Hepatocyte (in vitro differentiated cells): ENCODE data around the gene VASH2. TPM values are rescaled to one million over a fixed set of nuclear protein-coding genes. Genes with fewer than 3 reads are reported as not detected.
A peak's percentile ranks its signal among the peaks of the same experiment; 100 is the strongest.

Source experiments
- DNase-seq: peaks from one replicate; pipeline ENCODE4 v3.0.0-alpha.2; 2016; ENCODE audit warnings: low spot score
- H2AFZ ChIP-seq: fragments of 200-600 bp; sonication (generic); 2 replicates; pipeline ENCODE4 v1.6.0; 2016; ENCODE audit warnings: antibody characterized with exemption, mild to moderate bottlenecking
- H3K27ac ChIP-seq: fragments of 200-600 bp; sonication (generic); 2 replicates; pipeline ENCODE4 v1.5.1; 2016; ENCODE audit warnings: mild to moderate bottlenecking
- H3K27me3 ChIP-seq: fragments of 200-600 bp; sonication (generic); 2 replicates; pipeline ENCODE4 v1.6.1; 2016
- H3K36me3 ChIP-seq: fragments of 200-600 bp; sonication (generic); replicated peaks from 2 replicates; pipeline ENCODE4 v1.5.1; 2016; ENCODE audit warnings: low read depth; ENCODE audit not compliant: insufficient read depth
- H3K4me1 ChIP-seq: fragments of 200-600 bp; sonication (generic); 2 replicates; pipeline ENCODE4 v1.5.1; 2016; ENCODE audit warnings: mild to moderate bottlenecking, moderate library complexity; ENCODE audit not compliant: insufficient read depth
- H3K4me2 ChIP-seq: fragments of 200-600 bp; sonication (generic); 2 replicates; pipeline ENCODE4 v1.6.0; 2016
- H3K4me3 ChIP-seq: fragments of 200-600 bp; sonication (generic); 2 replicates; pipeline ENCODE4 v1.5.1; 2016; ENCODE audit warnings: mild to moderate bottlenecking
- H3K79me2 ChIP-seq: fragments of 200-600 bp; sonication (generic); 2 replicates; pipeline ENCODE4 v1.6.0; 2017; ENCODE audit warnings: mild to moderate bottlenecking
- H3K9me2 ChIP-seq: fragments of 200-600 bp; sonication (generic); replicated peaks from 2 replicates; pipeline ENCODE4 v1.6.0; 2017; ENCODE audit warnings: mild to moderate bottlenecking; ENCODE audit not compliant: insufficient read depth
- H3K9me3 ChIP-seq: fragments of 200-600 bp; sonication (generic); 2 replicates; pipeline ENCODE4 v1.5.1; 2016; ENCODE audit warnings: low read depth, mild to moderate bottlenecking
- H4K20me1 ChIP-seq: fragments of 200-600 bp; sonication (generic); 2 replicates; pipeline ENCODE4 v1.6.0; 2016; ENCODE audit warnings: mild to moderate bottlenecking; ENCODE audit not compliant: insufficient read depth, poor library complexity, severe bottlenecking
- CTCF ChIP-seq: fragments of 200-600 bp; sonication (generic); IDR thresholded peaks from 2 replicates; pipeline ENCODE4 v1.5.1; 2016; ENCODE audit warnings: antibody characterized with exemption, mild to moderate bottlenecking; ENCODE audit not compliant: poor library complexity
- EZH2 ChIP-seq: fragments of 200-600 bp; sonication (generic); IDR thresholded peaks from 2 replicates; pipeline ENCODE4 v1.6.1; 2016; ENCODE audit warnings: antibody characterized with exemption, mild to moderate bottlenecking, borderline replicate concordance
- EZH2phosphoT487 ChIP-seq: fragments of 200-600 bp; sonication (generic); IDR thresholded peaks from one replicate; pipeline ENCODE4 v1.6.1; 2018; ENCODE audit warnings: antibody characterized with exemption, mild to moderate bottlenecking, low read depth, moderate library complexity; ENCODE audit not compliant: unreplicated experiment, severe bottlenecking
- WGBS: methylation state at CpG from one replicate; pipeline ENCODE4 v1.1.6; 2016; ENCODE audit warnings: low lambda C conversion rate; ENCODE audit errors: missing lambda C conversion rate; 5-methylcytosine and 5-hydroxymethylcytosine counted together
- polyA plus RNA-seq: library from polyadenylated mRNA; unstranded; fragments of >200 nt; fragmentation: Nextera tagmentation; extraction: Ambion mirVana; gene quantifications from 2 replicates; pipeline ENCODE4 v1.2.1, GENCODE V29; 2016
- total RNA-seq: library from RNA; depleted of rRNA; stranded (reverse); fragments of >200 nt; gene quantifications from 2 replicates; pipeline ENCODE4 v1.2.3, GENCODE V29; 2014

Gene VASH2
- total and polyA plus RNA-seq, 2 experiments from 2014 or later, result 3.0 to 3.6 TPM

- 97% methylated on average over 2 of the region's 2 CpGs for WGBS
- TF ChIP-seq CTCF (no peak), EZH2 (no peak), EZH2phosphoT487 (no peak)
- H4K20me1 ChIP-seq, result no peaks in the 10 kb centered on the region
- H3K4me3 ChIP-seq, result no peak overlapping the region
- DNase-seq, result no peak
- no peak overlapping the region for H3K27ac ChIP-seq
- no peaks in the 10 kb centered on the region for H3K27me3 ChIP-seq
- H3K9me3 ChIP-seq, result no peaks in the 10 kb centered on the region
- no peak overlapping the region for H3K4me2 ChIP-seq
- no peaks in the 10 kb centered on the region for H3K9me2 ChIP-seq
- peaks cover 3% of the 10 kb centered on the region for H3K36me3 ChIP-seq
- no peaks in the 10 kb centered on the region for H3K4me1 ChIP-seq
- H3K79me2 ChIP-seq, result peaks cover 42% of the 10 kb centered on the region
- H2AFZ ChIP-seq, result no peak overlapping the region
These were observed 58.2 kb downstream of the VASH2 start for GRCh38 chr1:213008564-213008963.

- Histone ChIP-seq H3K4me1 (peaks cover 8% of the 10 kb centered on the region), H4K20me1 (no peaks in the 10 kb centered on the region), H3K27me3 (no peaks in the 10 kb centered on the region), H2AFZ (peak overlapping the region; percentile 63), H3K9me3 (no peaks in the 10 kb centered on the region), H3K9me2 (no peaks in the 10 kb centered on the region), H3K4me3 (peak overlapping the region; percentile 50), H3K36me3 (no peaks in the 10 kb centered on the region), H3K79me2 (peaks cover 48% of the 10 kb centered on the region), H3K27ac (peak overlapping the region; percentile 86), H3K4me2 (peak overlapping the region; percentile 83)
- 25% methylated on average over 7 of the region's 7 CpGs for WGBS
- TF ChIP-seq EZH2 (no peak), CTCF (no peak), EZH2phosphoT487 (no peak)
- DNase-seq, result peak; percentile 15
These were observed 64.3 kb downstream of the VASH2 start for GRCh38 chr1:213014642-213015041.

- Histone ChIP-seq H3K4me1 (peaks cover 8% of the 10 kb centered on the region), H3K27ac (peak within 1 kb of the TSS; percentile 86), H3K9me3 (no peaks in the 10 kb centered on the region), H3K36me3 (no peaks in the 10 kb centered on the region), H3K79me2 (peaks cover 43% of the 10 kb centered on the region), H3K27me3 (no peaks in the 10 kb centered on the region), H2AFZ (peak within 1 kb of the TSS; percentile 81), H4K20me1 (no peaks in the 10 kb centered on the region), H3K4me3 (peak within 1 kb of the TSS; percentile 50), H3K4me2 (peak within 1 kb of the TSS; percentile 83), H3K9me2 (no peaks in the 10 kb centered on the region)
- under 1% methylated on average over 45 of the region's 66 CpGs for WGBS
- no peak for TF ChIP-seq CTCF
- TF ChIP-seq EZH2, result no peak
- TF ChIP-seq EZH2phosphoT487, result no peak
- peak; percentile 97 for DNase-seq
These were observed 65.0 kb downstream of the VASH2 start, which contains the start of gene ANGEL2 for GRCh38 chr1:213015099-213016050. ANGEL2 (minus strand) TSS chr1:213015867; CDS start chr1:213015671, 196 bp downstream.
